Measurements from ENCODE around the gene E4F1.

- TF ChIP-seq POLR2AphosphoS5 (IDR thresholded peaks at IDR 0.05; ENCODE audit: low read depth, low read length) (no peak), POLR2A (IDR thresholded peaks at IDR 0.05; ENCODE audit: low read depth, low read length) (no peak), TAF1 (IDR thresholded peaks at IDR 0.05; ENCODE audit: borderline replicate concordance, low read depth, low read length) (no peak)
These were observed 4.9 kb downstream of the E4F1 start for GRCh38 chr16:2228161-2228824.

All from GM12892 (cell line).